PC-9 (cell line): ENCODE results near the gene RRAS. TPM values are rescaled to one million over a fixed set of nuclear protein-coding genes. Genes with fewer than 3 reads are reported as not detected.
"Not testable (repeated sequence)": the region's sequence is repeated elsewhere in the genome, so short reads cannot be mapped to it uniquely, and the experiment has no call there.

Source experiments
- BruUV-seq: library from RNA; stranded (reverse); fragments of 400-500 nt; replicated peaks from 2 replicates; lab custom pipeline; 2021; lab: Mats Ljungman, UMichigan
- CTCF ChIA-PET: fragments of 300-600 bp; sonication (Branson Sonifier 250); formaldehyde crosslinking; loops from one replicate; lab custom pipeline; 2022; ENCODE audit warnings: antibody characterized with exemption; lab: Charles Lee
- POLR2A ChIA-PET: fragments of 300-600 bp; sonication (Branson Sonifier 250); formaldehyde crosslinking; loops from one replicate; lab custom pipeline; 2022; ENCODE audit warnings: antibody characterized with exemption; ENCODE audit not compliant: unreplicated experiment; lab: Charles Lee
- DNase-seq, 2 experiments: peaks; one replicate each; pipeline versions ENCODE4 v3.0.0 to v3.0.0-alpha.2; 2015 to 2022; ENCODE audit warnings: mixed read lengths in 1 of 2
- H2AFZ ChIP-seq: fragments of 200-600 bp; sonication (generic); 2 replicates; pipeline ENCODE4 v1.8.1; 2017; ENCODE audit warnings: antibody characterized with exemption
- H3F3A ChIP-seq: fragments of 200-600 bp; sonication (generic); 2 replicates; pipeline ENCODE4 v1.8.1; 2017; ENCODE audit warnings: antibody characterized with exemption, mild to moderate bottlenecking, low read depth; ENCODE audit not compliant: insufficient read depth
- H3K27ac ChIP-seq: fragments of 200-600 bp; sonication (generic); 2 replicates; pipeline ENCODE4 v1.6.1; 2016; ENCODE audit warnings: mixed run types
- H3K27me3 ChIP-seq: fragments of 200-600 bp; sonication (generic); 2 replicates; pipeline ENCODE4 v1.6.1; 2016; ENCODE audit warnings: low read depth, mixed run types; ENCODE audit not compliant: insufficient read depth
- H3K36me3 ChIP-seq: fragments of 200-600 bp; sonication (generic); 2 replicates; pipeline ENCODE4 v1.6.1; 2016; ENCODE audit warnings: low read depth, mixed run types
- H3K4me1 ChIP-seq: fragments of 200-600 bp; sonication (generic); replicated peaks from 2 replicates; pipeline ENCODE4 v1.6.1; 2016; ENCODE audit warnings: mixed run types; ENCODE audit not compliant: insufficient read depth
- H3K4me2 ChIP-seq: fragments of 200-600 bp; sonication (generic); 2 replicates; pipeline ENCODE4 v1.6.1; 2017; ENCODE audit warnings: mixed run types
- H3K4me3 ChIP-seq: fragments of 200-600 bp; sonication (generic); 2 replicates; pipeline ENCODE4 v1.6.1; 2016; ENCODE audit warnings: mixed run types
- H3K79me2 ChIP-seq: fragments of 200-600 bp; sonication (generic); 2 replicates; pipeline ENCODE4 v1.6.1; 2017; ENCODE audit warnings: low read depth, mixed run types
- H3K9me2 ChIP-seq: fragments of 200-600 bp; sonication (generic); 2 replicates; pipeline ENCODE4 v1.8.1; 2017; ENCODE audit warnings: mild to moderate bottlenecking; ENCODE audit not compliant: insufficient read depth
- H3K9me3 ChIP-seq: fragments of 200-600 bp; sonication (generic); 2 replicates; pipeline ENCODE4 v1.8.1; 2016; ENCODE audit warnings: low read depth; ENCODE audit not compliant: insufficient read depth
- H4K20me1 ChIP-seq: fragments of 200-600 bp; sonication (generic); 2 replicates; pipeline ENCODE4 v1.8.1; 2017; ENCODE audit not compliant: insufficient read depth
- EZH2 ChIP-seq: fragments of 200-600 bp; sonication (generic); IDR thresholded peaks from 2 replicates; pipeline ENCODE4 v1.8.0; 2017; ENCODE audit warnings: antibody characterized with exemption, low read depth
- intact Hi-C: fragments of 100-400 bp; cut with micrococcal nuclease; formaldehyde crosslinking; loops from one replicate; pipeline ENCODE4 v1.10.0; 2022; ENCODE audit not compliant: unreplicated experiment
- total RNA-seq: library from RNA; stranded (reverse); gene quantifications from 2 replicates; pipeline ENCODE4 v1.2.3, GENCODE V29; 2021
- TF ChIP-seq, protein P1 (sequence below): fragments of 200-600 bp; sonication (generic); conservative IDR thresholded peaks from 2 replicates; pipeline ENCODE4 v1.6.1; 2017; ENCODE audit warnings: mixed run types, antibody characterized with exemption, mild to moderate bottlenecking, moderate library complexity

The RRAS gene
- total RNA-seq, 1 experiment from 2014 or later, result 36.6 TPM

DNA sequence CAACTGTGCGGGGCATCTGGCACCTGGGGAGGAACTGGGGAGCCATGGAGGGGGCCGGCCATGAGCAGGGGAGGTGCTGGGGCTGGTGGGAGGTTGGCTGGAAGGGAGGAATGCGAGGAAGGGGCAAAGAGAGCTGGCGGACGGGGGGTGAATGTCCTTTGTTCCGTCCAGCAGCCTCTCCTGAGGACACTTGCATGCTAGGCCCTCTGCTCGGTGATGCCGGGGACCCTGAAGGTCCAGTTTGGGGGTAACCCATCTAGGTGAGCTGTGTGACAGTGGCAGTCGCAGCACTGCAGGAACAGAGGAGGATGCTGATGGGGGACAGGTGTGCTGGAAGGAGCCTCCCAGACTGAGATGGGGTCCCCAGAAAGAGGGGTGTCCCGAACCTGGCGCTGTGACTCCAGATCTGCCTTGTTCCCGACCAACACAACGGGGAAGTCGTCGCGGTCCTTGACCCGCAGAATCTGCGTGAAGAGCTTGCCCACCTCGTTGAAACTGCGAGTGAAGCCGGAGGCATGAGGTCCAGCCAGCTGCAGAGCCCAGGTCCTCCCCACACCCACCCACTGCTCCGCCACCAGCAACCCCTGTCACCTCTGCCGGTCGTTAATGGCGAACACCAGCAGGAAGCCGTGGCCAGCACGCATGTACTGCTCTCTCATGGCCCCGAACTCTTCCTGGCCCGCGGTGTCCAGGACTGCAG, 3.6 kb downstream of the RRAS start:
- Histone ChIP-seq H3K4me3 (no peak overlapping the region), H3K4me1 (peaks cover 21% of the 10 kb centered on the region), H3K9me2 (no peaks in the 10 kb centered on the region), H3K27me3 (no peaks in the 10 kb centered on the region), H3K36me3 (no peaks in the 10 kb centered on the region), H3K4me2 (no peak overlapping the region), H3F3A (peaks cover 25% of the 10 kb centered on the region), H3K27ac (no peak overlapping the region), H4K20me1 (no peaks in the 10 kb centered on the region), H3K79me2 (0 out of 2 replicates have a peak, but pooled peaks cover 5% of the 10 kb centered on the region), H2AFZ (no peak overlapping the region), H3K9me3 (no peaks in the 10 kb centered on the region)
- CTCF ChIA-PET, result no interaction called here
- POLR2A ChIA-PET, result no interaction called here
- DNase-seq, result no peak
- no peak for TF ChIP-seq EZH2
- TF ChIP-seq, protein P1, sequence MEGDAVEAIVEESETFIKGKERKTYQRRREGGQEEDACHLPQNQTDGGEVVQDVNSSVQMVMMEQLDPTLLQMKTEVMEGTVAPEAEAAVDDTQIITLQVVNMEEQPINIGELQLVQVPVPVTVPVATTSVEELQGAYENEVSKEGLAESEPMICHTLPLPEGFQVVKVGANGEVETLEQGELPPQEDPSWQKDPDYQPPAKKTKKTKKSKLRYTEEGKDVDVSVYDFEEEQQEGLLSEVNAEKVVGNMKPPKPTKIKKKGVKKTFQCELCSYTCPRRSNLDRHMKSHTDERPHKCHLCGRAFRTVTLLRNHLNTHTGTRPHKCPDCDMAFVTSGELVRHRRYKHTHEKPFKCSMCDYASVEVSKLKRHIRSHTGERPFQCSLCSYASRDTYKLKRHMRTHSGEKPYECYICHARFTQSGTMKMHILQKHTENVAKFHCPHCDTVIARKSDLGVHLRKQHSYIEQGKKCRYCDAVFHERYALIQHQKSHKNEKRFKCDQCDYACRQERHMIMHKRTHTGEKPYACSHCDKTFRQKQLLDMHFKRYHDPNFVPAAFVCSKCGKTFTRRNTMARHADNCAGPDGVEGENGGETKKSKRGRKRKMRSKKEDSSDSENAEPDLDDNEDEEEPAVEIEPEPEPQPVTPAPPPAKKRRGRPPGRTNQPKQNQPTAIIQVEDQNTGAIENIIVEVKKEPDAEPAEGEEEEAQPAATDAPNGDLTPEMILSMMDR, result no peak
- no TSS peak for BruUV-seq
- intact Hi-C loops, result no loop called here

DNA sequence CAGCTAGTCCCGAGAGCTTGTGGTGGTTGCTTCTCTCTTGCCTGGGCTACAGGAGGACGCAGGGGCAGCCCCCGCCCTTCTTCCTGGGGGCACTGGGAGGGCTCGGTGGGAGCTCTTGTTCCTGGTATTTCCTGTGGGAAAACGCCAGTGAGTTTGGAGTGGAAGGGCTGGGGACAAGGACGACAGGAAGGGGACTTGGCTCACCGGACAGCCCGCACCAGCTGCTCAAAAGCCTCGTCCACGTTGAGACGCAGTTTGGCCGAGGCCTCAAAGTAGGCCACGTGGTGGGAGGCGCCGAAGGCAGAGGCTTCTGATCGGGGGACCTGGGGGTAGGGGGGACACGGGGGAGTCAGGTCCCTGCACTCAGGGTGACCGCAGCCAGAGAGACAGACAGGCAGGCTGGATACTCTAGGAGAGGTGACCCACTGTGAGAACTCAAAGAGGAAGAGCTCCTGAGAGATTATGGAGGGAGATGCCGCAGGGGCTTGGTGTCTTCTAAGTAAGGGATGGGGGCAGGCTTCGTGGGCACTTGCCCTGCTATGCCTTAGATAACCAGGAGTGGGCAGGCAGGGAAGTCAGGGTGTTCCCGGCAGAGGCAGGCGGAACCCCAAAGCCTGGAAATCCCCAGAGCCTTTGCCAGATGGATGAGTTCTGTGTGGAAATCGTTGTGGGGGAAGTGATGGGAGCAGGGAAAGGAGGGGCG, 4.3 kb downstream of the RRAS start:
- TF ChIP-seq EZH2, result no peak
- TF ChIP-seq, protein P1, result no peak
- Histone ChIP-seq H3K36me3 (no peaks in the 10 kb centered on the region), H3K27ac (no peak overlapping the region), H3K79me2 (no peaks in the 10 kb centered on the region), H3K4me2 (no peak overlapping the region), H3K4me3 (no peak overlapping the region), H3K9me3 (no peaks in the 10 kb centered on the region), H4K20me1 (no peaks in the 10 kb centered on the region), H3K4me1 (peaks cover 21% of the 10 kb centered on the region), H3K27me3 (no peaks in the 10 kb centered on the region), H3K9me2 (no peaks in the 10 kb centered on the region), H2AFZ (no peak overlapping the region), H3F3A (peaks cover 22% of the 10 kb centered on the region)
- no TSS peak for BruUV-seq
- ChIA-PET CTCF (no interaction called here), POLR2A (no interaction called here)
- intact Hi-C loops, result no loop called here
- DNase-seq, result no peak

DNA sequence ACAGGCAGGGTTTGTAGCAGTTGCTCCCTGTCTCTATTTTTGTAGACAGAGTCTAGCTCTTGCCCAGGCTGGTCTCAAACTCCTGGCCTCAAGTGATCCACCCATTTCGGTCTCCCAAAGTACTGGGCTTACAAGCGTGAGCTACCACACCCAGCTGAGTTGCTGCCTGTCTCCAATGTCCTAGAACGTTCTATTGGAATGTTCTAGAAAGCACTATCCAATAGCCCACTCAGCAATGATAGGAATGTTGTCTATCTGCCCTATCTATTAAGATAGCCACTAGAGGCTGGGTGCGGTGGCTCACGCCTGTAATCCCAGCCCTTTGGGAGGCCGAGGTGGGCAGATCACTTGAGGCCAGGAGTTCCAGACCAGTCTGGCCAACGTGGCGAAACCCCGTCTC, 6.7 kb downstream of the RRAS start:
- BruUV-seq, POLR2A ChIA-PET, H3K79me2 ChIP-seq, H3K4me3 ChIP-seq, H3K27ac ChIP-seq, H3K9me3 ChIP-seq, H3K4me2 ChIP-seq, H3K27me3 ChIP-seq, DNase-seq, CTCF ChIA-PET, H3K9me2 ChIP-seq, H3K36me3 ChIP-seq, H3K4me1 ChIP-seq, H4K20me1 ChIP-seq, H2AFZ ChIP-seq, intact Hi-C loops: not testable (repeated sequence)
- H3F3A ChIP-seq, result peaks cover 36% of the 10 kb centered on the region
